GM18502 (cell line): ENCODE results near the gene FOXP1.
"Not testable (repeated sequence)": the region's sequence is repeated elsewhere in the genome, so short reads cannot be mapped to it uniquely, and the experiment has no call there.

Experiments used
- ATAC-seq: cut with Tn5 transposase; IDR thresholded peaks from one replicate; pipeline ENCODE4 v1.9.1; 2021; ENCODE audit warnings: mild to moderate bottlenecking; ENCODE audit not compliant: unreplicated experiment, poor library complexity

FOXP1 gene

GRCh38 chr3:71537211-71537611 lies 46.3 kb downstream of the FOXP1 start:
- ATAC-seq, result no peak

GRCh38 chr3:71536376-71536965 lies 47.1 kb downstream of the FOXP1 start:
- ATAC-seq, result no peak

DNA sequence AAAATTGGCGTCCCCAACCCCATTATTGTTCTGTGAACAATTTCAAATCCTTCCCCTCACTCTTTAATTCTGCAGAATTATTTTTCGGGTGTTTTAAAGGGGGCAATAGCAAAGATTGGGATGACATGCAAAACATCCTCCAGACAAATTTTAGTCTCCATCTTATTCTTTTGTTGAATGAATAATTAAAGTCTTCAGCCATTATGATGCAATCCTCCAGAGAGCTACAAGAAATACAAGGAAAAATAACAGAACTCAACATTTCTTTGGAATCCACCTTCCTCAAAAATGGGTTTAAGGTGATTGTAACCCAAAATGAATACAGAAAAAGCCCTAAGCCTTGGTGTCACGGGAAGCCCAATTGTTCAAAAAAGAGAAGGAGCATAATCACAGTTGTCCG lies 49.9 kb downstream of the FOXP1 start:
- no peak for ATAC-seq

DNA sequence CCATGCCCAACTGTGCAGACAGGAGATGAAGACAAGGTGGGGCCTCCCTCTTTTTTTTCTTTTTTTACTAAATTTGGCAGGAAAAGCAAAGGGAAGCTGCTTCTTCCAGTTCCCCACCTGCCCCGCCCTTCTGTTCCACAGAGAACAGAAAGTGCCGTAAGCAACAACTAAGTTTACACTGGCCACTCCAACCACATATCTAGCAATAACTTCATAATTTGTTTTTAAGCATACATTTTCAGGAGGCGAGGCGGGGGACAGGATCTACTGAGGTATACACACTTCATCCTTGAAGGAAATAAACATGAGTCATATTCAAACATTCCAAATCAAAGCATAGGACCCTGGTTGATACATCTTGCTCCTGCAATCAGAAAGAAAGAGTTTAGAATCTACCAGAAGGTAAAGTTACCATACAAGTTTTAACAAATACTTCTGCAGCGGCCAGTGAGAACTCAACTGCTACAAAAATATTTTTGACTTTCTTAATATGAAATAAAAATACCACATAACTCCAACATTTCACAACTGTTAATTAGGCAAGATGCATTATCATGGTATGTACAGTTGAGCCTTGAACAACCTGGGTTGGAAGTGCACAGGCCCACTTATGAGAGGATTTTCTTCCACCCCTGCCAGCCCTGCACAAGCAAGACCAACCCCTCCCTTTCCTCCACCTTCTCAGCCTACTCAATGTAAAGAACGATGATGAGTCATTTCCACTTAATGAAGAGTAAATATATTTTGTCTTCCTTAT lies 50.7 kb downstream of the FOXP1 start:
- ATAC-seq, result no peak

DNA sequence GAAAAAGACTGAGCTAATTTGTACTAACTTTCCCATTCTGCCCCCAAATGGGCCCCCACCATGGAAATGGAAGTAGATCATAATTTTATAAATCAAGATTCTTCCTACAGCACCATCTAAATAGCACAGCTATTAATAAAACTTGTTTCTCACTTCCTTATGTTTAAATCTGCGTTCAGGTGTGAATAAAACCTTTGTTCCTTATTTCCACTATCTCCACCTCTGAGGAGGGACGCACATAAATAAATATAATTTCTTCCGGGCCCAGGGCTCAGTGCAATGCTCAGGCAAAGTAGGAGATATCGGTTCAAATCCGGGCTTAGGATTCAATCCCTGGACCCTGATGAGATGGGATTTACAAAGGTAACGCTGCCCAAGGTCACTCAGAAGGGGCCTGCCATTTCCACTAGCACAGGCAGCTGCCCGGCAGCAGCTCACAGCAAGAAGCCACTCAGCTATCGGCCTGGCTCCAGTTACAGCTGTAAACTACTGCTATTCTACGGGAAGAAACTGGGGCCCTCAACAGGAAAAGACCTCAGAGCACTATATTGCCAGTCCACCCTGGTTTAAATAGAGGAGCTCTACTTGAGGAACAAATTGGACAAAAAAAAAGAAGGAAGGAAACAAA lies 52.5 kb downstream of the FOXP1 start:
- no peak for ATAC-seq

DNA sequence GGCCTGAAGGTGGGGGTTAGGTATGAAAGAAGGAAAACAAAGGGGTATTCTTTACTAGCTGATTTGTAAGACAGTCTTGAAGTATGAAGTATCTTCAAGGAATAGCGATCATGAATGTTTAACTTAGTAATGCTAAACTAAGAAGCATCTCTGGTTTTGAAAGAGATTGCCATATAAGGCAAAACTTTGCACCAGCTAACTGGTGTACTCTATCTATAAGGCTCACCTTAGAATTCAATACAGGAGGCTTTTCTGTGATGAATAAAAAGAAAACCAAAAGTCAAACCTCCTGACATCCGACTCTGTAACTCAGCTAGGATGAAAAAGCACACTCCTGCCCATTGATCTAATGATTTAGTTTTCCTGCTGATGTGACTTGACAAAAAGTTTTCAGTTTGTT lies 54.7 kb downstream of the FOXP1 start:
- ATAC-seq, result no peak

DNA sequence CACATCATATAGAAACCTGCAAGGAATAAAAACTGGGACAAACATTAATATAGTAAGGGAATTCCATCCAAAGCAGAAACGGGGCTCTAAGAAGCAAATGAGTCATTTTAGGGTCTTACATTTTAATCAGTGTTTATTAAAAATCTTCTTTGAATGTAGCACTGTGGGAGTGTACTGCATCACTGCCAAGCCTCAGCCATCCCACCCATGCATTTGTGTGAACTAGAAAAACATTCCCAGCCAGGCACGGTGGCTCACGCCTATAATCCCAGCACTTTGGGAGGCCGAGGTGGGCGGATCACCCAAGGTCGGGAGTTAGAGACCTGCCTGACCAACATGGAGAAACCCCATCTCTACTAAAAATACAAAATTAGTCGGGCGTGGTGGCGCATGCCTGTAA lies 57.1 kb downstream of the FOXP1 start:
- ATAC-seq, result not testable (repeated sequence)

DNA sequence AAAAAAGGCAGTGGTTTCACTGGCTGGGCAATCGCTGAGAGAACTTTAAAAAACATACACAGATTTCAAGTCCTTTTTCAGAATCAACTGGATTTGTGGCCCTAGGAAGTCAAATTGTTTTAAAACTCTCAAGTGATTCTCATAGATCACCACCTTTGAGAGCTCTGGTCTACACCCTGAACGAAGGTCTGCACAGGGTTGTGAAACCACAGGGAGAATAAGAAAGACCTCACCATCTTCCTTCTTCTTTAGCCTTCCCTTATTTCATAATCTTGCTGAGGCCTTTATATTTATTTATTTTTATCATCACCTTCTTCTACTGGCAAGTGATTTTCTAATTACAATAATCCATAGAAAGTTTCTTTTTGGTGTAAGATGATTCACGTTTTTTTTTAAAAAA lies 58.1 kb downstream of the FOXP1 start:
- no peak for ATAC-seq

DNA sequence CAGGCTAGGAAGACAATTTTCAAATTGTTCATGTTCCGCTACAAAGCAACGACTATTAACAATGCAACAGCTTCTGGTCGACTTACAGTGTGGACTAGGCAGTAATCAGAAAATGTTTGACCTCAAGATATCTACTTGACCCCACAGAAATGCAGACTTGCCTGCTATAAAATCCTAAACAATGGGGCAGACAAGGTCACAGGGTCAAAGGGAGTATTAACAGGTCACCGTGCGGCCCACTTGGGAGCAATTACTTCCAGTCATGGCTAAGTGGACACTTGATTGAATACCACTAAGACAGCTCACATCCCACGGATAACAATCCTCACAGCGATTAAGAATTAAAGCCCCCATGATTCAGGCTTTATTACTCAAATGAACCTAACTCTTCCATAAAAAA lies 58.9 kb downstream of the FOXP1 start:
- ATAC-seq, result no peak

DNA sequence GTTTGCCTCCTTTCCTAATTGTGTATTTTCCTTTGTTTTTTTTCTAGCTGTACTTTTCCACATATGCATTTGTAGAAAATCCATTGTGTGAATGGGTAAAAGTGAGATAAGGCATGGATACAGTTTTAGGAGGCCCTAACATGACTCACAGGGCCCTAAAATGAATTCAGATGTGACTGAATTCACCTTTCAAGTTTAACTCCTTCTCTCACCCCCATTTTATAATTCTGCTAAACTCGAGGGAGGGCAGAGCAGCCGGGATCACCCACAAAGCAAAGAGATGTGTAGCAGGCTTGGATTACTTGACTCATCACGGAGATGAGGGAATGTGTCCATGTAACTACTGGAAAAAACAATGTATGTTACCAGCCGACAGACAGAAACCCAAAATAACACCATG lies 59.9 kb downstream of the FOXP1 start:
- ATAC-seq, result no peak

GRCh38 chr3:71521940-71522876 lies 61.3 kb downstream of the FOXP1 start:
- ATAC-seq, result no peak

DNA sequence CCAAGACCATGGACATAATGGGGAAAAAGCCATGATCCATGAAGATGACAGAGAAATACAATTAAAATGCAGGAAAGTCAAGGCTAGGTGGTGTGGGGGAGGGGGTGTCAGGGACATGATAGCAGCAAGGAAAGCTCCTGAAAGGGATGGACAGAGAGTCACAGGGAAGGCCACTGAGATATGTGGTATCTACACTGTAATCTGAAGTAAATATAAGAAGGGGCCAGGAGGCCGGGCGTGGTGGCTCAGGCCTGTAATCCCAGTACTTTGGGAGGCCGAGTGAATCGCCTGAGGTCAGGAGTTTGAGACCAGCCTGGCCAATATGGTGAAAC lies 62.5 kb downstream of the FOXP1 start:
- ATAC-seq, result no peak

DNA sequence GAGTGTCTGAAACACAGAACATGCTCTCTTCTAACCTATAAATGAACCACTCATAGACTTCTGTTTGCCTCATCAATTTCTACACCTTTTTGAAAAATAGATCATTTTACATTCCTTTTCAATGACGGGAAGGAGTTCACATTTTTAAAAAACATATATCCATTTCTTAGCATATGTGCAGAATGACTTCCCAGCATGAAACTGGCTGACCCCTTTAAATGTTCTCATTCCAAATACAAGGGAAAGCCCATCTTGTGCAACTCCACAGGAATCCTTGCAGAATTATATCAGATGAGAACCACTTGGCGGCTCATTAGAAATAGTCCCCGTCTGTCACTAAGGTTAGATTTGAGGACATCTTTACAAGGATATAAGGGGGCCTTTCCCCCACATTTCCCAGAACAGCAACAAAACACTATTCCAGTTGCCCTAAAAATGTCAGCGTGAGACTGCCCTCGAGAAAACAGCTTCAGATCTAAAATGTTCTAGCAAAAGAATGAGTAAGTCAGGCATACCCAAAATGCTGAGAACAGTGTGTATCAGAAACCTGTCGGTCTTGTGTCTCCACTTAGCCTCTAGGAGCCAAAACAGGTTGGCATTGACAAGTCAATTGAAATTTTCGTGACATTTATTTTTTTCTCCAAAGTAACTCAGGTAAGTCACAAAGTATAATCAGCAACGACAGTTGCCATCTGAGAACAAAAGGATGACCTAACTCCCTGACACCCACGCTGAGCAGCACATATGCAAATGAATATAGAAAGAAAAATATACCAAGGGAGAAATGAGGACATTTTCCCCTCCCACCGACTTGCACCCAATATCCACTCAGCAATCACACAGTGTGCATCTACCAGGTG lies 63.1 kb downstream of the FOXP1 start:
- peak; percentile 42 for ATAC-seq

DNA sequence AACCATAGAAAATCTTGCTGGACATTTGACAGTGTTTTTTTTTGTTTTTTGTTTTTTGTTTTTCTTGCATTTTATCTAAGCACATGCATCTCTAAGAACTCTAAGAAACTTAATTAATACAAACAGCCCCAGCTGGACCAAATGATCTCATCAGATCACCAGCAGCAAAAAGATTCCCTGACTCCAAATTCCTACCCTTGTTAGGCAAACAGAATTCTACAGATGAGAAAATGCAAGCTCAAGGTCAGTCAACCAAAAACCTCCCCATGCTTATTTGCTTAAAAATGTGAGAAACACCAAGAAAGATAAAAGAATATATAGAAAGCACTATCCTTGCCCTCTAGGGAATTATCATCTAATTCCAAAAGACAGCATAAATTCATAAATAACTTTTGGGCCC lies 65.4 kb downstream of the FOXP1 start:
- no peak for ATAC-seq

DNA sequence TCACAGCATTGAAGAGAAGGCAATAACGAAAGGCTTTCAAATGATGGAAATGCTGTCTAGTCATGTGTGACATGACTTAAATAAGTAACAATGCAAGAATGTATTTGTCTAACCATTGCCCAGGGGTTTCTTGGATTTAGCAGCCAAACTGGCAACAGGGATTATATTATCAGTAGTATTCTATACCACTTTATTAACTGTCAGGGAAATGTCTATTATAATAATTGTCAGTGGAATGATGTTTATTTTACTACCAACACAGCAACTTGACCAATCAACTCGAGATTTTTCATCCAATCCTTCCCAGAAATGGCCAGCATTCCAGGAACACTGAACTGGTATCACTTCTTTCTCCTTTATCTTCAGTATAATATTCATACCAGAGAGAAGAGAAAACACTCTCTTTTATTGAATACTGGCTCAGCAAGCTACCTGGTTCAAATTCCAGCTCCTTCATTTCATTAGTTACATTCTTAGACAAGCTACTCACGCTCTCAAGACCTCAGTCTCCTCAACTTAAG lies 66.2 kb downstream of the FOXP1 start:
- no peak for ATAC-seq

DNA sequence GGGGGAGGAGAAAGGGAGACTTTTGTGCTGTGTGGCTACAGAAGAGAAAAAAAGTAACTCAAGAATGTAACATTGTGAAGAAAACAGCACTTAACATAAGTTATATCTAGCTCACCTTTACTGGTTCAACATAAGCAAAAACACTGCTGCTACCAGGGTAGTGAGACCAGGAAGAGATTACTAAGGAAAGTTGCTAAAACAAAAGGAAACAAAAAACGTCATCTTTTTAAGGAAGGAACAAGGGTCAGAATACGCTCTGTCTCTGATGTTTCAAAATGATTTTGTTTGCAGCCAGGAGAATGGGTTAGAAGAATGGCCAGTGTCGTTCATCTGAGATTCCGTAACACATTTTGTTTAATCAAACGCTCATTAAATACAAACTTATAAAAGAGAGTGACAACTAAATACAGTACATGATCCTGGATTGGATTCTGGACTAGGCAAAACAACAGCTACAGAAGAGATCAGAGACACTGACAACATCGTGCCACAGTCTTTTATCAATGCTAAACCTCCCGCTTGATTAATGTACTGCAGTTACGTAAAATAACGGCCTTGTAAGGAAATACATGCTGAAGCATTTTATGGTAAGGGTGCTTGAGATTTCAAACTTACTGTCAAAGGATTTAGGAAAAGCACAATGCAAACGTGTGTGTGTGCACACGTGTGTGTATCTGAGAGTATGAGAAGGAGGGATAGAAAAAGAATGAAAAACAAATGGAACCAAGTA lies 67.7 kb downstream of the FOXP1 start:
- ATAC-seq, result no peak

DNA sequence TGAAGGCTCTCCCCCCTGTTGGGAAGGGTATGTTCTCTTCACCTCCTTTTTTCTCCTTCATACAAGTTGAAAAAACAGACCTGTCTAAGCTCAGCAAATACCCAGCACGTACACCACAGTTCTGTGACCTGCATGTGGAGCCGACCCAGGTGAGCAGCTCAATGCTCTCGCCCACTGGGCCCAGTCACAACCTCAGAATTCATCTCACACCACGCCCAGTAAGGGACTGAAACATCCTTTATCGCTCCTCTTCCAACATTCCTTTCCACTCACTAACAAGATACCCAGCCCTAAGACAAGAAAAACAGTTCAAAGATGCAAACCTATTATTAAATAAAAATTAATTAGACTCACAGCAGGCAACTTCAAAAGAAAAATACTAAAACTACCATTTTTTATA lies 68.9 kb downstream of the FOXP1 start:
- ATAC-seq, result no peak

DNA sequence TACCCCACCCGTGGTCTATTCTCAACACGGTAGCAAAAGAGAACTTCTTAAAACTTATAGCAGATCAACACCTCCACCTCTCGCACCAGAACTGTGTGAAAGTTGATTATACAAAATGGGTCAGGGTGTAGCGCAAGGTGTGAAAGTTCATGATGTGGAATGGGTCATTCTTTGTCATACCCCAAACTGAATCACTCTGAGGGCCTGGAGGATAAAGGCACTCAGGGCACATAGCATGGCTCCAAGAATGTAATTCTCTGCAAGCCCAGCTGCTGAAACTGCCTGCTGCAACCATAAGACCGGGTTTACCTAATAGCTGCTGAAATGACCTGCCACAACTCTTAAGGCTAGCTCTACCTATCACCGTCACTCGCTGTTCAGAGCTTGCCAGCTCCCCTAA lies 70.0 kb downstream of the FOXP1 start:
- ATAC-seq, result no peak

- no peak for ATAC-seq
These were observed 70.4 kb downstream of the FOXP1 start for GRCh38 chr3:71513081-71513480.
